GM19043 (cell line): ENCODE results near the gene PTPRN2.
"Not testable (repeated sequence)": the region's sequence is repeated elsewhere in the genome, so short reads cannot be mapped to it uniquely, and the experiment has no call there.

ENCODE experiments used
- ATAC-seq: cut with Tn5 transposase; IDR thresholded peaks from one replicate; pipeline ENCODE4 v1.9.1; 2021; ENCODE audit warnings: low read depth; ENCODE audit not compliant: unreplicated experiment

PTPRN2 gene

DNA sequence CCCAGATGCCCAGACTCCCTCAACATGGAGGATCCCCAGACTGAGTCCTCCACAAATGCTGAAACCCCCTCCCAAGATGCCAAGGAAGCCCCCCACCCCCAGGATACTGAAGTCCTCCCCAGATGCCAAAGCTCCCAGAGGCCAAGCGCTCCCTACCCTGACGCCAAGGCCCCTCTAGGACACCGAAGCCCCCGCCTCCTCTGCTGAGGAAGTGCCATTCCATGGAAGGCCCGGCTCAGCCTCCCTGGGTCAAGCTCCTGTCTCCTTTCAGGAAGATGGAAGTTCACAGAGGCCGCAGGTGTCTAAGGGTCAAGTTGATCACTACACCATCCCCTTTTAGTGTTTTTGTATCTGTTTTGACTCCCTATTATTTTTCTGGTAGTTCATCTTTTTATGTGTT lies 644.1 kb downstream of the PTPRN2 start:
- ATAC-seq: no peak

GRCh38 chr7:157941210-157941609 lies 646.4 kb downstream of the PTPRN2 start:
- no peak for ATAC-seq

- ATAC-seq: no peak
Observed at GRCh38 chr7:157940497-157940896, 647.1 kb downstream of the PTPRN2 start.

DNA sequence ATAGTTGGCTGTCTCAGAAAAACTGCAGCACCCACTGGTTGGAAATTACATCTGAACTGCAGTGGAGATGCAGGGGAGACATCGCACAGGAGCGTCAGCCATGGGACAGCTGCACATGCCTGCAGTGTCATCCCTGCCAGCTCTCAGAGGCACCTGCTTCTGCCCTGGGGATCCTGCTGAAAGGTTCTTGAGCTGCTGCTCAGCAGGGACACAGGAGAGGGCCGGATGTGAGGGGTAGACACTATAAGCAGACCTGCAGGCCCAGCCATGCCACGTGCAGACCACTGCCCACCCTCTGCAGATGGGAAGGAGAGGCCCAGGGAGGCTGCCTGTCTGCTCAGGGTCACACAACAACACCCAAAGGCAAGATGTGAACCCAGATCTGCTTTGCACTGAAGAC lies 649.4 kb downstream of the PTPRN2 start:
- no peak for ATAC-seq

GRCh38 chr7:157937406-157937805 lies 650.2 kb downstream of the PTPRN2 start:
- no peak for ATAC-seq

DNA sequence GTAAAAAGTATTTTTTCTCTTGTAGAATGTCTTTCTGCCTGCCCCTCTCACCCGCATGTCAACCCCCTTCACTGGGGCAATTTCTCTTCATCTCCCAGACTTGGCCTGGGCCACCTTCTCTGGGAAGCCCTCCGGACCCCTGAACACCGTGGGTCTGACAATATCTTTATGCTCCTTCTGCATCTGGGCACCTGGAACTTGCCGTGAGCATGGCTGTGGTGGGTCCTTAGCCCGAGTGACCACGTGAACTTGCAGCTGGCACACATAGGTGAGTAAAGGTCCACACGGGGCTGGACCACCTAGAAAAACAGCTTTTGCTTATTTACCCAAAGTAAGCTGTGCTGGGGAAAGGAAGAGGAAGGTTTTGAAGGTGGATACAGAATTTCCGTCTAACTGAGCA lies 650.6 kb downstream of the PTPRN2 start:
- no peak for ATAC-seq

- not testable (repeated sequence) for ATAC-seq
Observed at GRCh38 chr7:157935721-157936120, 651.9 kb downstream of the PTPRN2 start.

- ATAC-seq: not testable (repeated sequence)
Observed at GRCh38 chr7:157933219-157934155, 654.1 kb downstream of the PTPRN2 start.

DNA sequence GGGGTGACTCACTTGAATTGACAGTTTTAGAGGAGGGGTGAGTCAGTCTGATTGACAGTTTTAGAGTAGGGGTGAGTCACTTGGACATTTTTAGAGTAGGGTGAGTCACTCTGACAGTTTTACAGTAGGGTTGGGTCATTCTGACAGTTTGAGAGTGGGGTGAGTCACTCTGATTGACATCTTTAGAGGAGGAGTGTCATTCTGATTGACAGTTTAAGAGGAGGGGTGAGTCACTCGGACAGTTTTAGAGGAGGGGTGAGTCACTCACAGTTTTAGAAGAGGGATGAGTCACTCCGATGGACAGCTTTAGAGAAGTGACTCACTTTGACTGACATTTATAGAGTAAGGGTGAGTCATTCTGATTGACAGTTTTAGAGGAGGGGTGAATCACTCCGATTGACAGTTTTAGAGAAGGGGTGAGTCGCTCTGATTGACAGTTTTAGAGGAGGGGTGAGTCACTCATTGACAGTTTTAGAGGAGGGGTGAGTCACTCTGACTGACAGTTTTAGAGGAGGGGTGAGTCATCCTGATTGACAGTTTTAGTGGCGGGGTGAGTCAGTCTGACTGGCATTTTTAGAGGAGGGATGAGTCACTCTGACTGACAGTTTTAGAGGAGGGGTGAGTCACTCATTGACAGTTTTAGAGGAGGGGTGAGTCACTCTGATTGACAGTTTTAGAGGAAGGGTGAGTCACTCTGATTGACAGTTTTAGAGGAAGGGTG lies 655.0 kb downstream of the PTPRN2 start:
- ATAC-seq: no peak

GRCh38 chr7:157930926-157931466 lies 656.6 kb downstream of the PTPRN2 start:
- no peak for ATAC-seq

DNA sequence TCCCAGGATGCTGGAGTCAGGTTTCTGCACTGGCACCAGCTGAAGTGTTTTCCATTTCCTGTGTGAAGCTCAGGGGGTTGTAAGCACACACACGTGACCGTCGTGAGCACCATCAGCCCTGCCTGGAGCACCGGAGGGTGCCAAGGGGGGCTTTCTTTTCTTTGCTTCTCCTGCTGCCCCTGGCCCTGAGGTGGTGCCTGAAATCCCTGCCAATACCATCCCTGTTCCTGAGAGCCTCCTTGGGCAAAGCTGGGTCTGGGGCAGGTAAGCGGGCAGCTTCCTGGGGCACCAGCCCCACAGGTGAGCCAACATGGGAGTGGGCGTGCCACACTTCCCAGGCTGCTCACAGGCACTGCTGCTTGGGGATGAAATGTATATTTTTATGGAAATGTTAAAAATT lies 657.2 kb downstream of the PTPRN2 start:
- no peak for ATAC-seq

DNA sequence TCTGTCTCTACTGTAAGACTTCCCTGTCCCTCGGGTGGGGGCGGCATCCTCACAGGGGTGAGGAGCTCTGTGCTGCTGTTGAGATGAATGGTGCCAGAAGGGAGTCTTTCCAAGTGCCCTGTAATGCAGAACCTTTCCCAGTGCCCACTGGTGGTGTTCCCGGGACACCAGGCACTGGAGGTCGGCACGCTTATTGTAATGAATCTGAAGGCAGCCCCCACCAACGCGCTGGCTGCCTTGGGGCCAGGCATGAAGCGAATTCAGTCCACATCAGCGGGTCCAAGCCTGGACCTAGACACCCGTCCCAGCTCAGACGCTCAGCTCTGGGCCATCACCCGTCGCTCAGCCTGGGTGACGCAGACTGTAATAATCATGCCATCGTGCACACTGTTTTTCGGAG lies 658.0 kb downstream of the PTPRN2 start:
- no peak for ATAC-seq

- ATAC-seq: no peak
Observed at GRCh38 chr7:157928808-157929425, 658.7 kb downstream of the PTPRN2 start.

DNA sequence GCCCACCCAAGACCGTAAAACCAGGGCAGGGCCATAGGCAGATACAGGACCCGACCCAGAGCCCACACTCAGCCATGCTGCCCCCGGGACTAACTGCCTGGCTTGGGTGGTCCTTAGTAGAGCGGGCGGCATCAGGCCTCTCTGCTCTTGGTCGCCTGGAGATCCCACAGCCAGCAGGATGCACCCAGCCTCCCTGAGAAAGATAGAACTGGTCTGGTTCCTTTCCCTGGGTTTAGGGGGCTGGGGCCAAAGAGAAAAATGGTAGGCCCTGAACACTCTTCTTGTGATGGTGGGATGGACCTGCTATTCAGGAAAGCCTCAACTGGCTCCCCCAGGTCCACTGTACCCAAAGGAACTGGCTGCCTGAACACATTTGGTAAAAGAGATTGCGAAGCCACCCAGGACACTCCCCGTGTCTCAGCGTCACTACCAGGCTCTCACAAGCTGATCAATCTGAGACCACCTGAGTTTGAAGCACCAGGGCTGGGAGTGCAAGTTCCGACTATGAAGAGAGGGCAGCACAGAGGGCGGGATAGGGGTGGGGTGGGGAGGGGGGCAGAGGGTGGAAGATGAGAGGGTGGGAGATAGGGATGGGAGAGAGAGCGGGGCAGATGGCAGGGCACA lies 659.3 kb downstream of the PTPRN2 start:
- ATAC-seq: no peak

- ATAC-seq: no peak
Observed at GRCh38 chr7:157927313-157927925, 660.2 kb downstream of the PTPRN2 start.

DNA sequence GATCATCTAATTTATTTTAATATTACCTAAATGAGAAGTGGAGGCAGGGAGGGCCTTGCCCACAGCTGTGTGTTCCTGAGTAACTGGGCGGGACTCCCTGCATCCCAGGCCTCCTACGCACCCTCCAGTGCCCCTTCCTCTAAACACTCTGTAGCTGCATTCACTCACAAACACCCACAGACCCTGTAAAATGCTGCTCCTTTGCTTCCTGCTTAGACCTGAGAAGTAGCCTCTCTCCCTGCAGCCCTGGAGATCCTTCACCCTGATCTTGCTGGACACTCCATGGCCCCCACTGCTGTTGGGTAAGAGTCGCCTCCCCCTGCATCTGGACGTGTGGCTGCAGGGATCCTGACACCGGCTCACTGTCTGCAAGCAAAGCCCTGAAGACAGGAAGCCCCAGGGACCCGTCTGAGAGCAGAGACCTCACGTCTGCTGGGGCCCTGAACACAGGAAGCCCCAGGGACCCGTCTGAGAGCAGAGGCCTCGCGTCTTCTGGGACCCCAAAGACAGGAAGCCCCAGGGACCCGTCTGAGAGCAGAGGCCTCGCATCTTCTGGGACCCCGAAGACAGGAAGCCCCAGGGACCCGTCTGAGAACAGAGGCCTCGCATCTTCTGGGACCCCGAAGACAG lies 661.0 kb downstream of the PTPRN2 start:
- no peak for ATAC-seq

DNA sequence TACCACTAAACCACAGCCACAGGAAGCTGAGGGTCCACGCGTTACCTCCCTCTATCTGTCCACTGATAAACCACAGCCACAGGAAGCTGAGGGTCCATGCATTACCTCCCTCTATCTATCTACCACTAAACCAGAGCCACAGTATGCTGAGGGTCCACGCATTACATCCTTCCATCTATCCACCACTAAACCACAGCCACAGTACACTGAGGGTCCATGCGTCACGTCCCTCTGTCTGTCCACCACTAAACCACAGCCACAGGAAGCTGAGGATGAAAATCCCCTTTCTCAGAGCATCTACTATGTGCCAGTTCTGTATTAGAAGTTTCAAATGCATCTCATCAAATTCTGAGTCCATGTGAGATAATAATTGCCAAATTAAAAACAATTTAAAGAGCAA lies 661.5 kb downstream of the PTPRN2 start:
- no peak for ATAC-seq

- no peak for ATAC-seq
Observed at GRCh38 chr7:157925383-157925875, 662.2 kb downstream of the PTPRN2 start.

DNA sequence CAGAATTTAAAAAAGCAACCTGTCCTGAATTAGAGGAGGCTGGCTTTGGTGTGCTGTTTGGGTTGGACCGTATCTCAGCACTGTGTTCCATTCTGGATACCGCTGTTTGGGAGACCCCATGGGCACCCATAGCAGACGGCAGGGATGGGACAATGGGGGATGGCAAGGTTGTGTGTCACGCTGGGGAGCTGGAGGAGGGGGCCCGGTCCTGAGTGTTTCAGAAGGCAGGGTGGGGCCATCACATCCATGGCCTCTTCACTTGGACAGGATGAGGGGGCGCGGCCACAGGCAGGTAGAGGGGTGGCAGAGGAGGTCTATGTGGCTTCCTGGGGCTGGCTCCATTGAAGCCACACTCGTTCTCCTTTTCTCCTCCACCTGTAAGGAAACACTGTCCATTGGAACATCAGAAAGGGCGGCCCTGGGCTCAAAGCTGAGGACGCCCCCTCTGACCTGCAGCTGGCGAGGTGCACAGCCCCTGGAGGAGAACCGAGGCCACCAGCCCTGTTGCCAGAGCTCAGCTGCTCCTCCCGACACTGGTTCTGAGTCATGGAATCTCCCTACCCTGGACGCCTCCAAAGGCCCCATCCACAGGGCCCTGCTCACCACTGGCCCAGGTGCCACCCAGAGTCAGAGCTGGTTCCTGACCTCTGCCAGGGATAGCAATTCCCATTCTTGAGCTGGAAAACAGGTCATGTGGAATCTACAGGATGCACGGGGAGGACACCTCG lies 663.6 kb downstream of the PTPRN2 start:
- ATAC-seq: no peak
